Adrenal gland (tissue), 12 donors: ENCODE measurements around the gene ZNF625. TPM values are rescaled to one million over a fixed set of nuclear protein-coding genes. Genes with fewer than 3 reads are reported as not detected.
"Not testable (repeated sequence)": the region's sequence is repeated elsewhere in the genome, so short reads cannot be mapped to it uniquely, and the experiment has no call there.

Experiments used
- DNase-seq, 7 donors: peaks; one replicate each; pipeline ENCODE4 v3.0.0-alpha.2; 2019 to 2020
- H3K27ac ChIP-seq, 5 donors: fragments of 200-600 bp; sonication (generic) in 4 of 5; 1 replicate in 3 of 5; 2 replicates in 2 of 5; pipeline versions ENCODE4 v1.5.1 to v1.8.0; 2016 to 2020; ENCODE audit warnings: mild to moderate bottlenecking in 1 of 5
- H3K27me3 ChIP-seq: fragments of 200-600 bp; 2 replicates; pipeline ENCODE4 v1.8.0; 2021
- H3K36me3 ChIP-seq, 2 donors: fragments of 200-600 bp; replicated peaks in 1 of 2; 1 replicate in 1 of 2; 2 replicates in 1 of 2; pipeline versions ENCODE4 v1.5.1 to v1.8.0; 2018 to 2022
- H3K4me1 ChIP-seq, 2 donors: fragments of 200-600 bp; replicated peaks in 1 of 2; 1 replicate in 1 of 2; 2 replicates in 1 of 2; pipeline versions ENCODE4 v1.5.1 to v1.8.0; 2018 to 2021
- H3K4me3 ChIP-seq, 4 donors: fragments of 200-600 bp; sonication (generic) in 3 of 4; one replicate each; pipeline ENCODE4 v1.5.1; 2016 to 2018
- H3K9me3 ChIP-seq, 3 donors: fragments of 200-600 bp; sonication (generic) in 1 of 3; replicated peaks in 1 of 3; 1 replicate in 2 of 3; 2 replicates in 1 of 3; pipeline versions ENCODE4 v1.5.1 to v1.8.0; 2016 to 2021
- CTCF ChIP-seq, 6 experiments: fragments of 450-650 bp in 4 of 6; fragments of 200-600 bp in 2 of 6; sonication (generic) in 1 of 6; IDR thresholded peaks; 1 replicate in 5 of 6; 2 replicates in 1 of 6; pipeline versions ENCODE4 v1.5.1 to v1.8.0; 2016 to 2021; ENCODE audit warnings: antibody characterized with exemption in 6 of 6, mild to moderate bottlenecking in 2 of 6, moderate library complexity in 1 of 6
- POLR2A ChIP-seq, 2 donors: fragments of 450-650 bp; IDR thresholded peaks; one replicate each; pipeline ENCODE4 v1.6.1; 2017; ENCODE audit warnings: antibody characterized with exemption in 2 of 2, mild to moderate bottlenecking in 2 of 2, moderate library complexity in 1 of 2
- WGBS, 4 donors: extraction: QIAGEN DNeasy Blood & Tissue Kit in 2 of 4; methylation state at CpG; one replicate each; pipeline versions ENCODE4 v1.1.5 to v1.1.7; 2013 to 2017; 5-methylcytosine and 5-hydroxymethylcytosine counted together
- intact Hi-C, 2 donors: fragments of 100-400 bp; cut with DNase I; formaldehyde crosslinking; loops; one replicate each; pipeline versions ENCODE4 v1.14.1 to v1.15.0; 2022 to 2023
- polyA plus RNA-seq, 3 donors: library from polyadenylated mRNA; stranded (reverse); fragments of 200-250 nt in 2 of 3; fragments of 350-450 nt in 1 of 3; fragmentation: Illumina TruSeq in 1 of 3; extraction: RNeasy Lipid Tissue Mini Kit (QIAGEN cat#74804) in 1 of 3; gene quantifications; one replicate each; pipeline ENCODE4 v1.2.3, GENCODE V29; 2013 to 2014
- small RNA-seq, 2 donors: library from RNA; depleted of rRNA; stranded (forward); fragments of <200 nt; gene quantifications; one replicate each; pipeline ENCODE3, GENCODE V24; 2016
- total RNA-seq, 9 donors: library from RNA; depleted of rRNA in 4 of 9; stranded (reverse); fragments of >200 nt in 4 of 9; fragments of 120-200 nt in 1 of 9; fragmentation: NEBNext Ultra II Directional in 1 of 9; extraction: Animal tissue kit (Norgen Biotek cat#: 25700) in 1 of 9; gene quantifications; one replicate each; pipeline versions ENCODE4 v1.1.0 to v1.2.4, GENCODE V29; 2013 to 2023
- donor health status: healthy with polysubstance abuse.
- donor health status: Bipolar disorder and iron deficiency.
- donor health status: DM: yes; HTN: yes; CAD: no.
- donor health status: DM: no; HTN: no; CAD: no.
- donor health status: DM: no; HTN: no; CAD: no.
- donor health status: DM: yes; HTN: yes; CAD: no.

Gene ZNF625
- total and polyA plus RNA-seq, 12 donors: 1.7 to 14.1 (median 8.0) TPM

- 39 to 50% (median 46%) methylated on average over 2 of the region's 2 CpGs for WGBS, 4 donors
- no peaks in the 10 kb centered on the region for H3K9me3 ChIP-seq
These were observed 45.4 kb downstream of the ZNF625 start for GRCh38 chr19:12111176-12111575.

GRCh38 chr19:12103909-12104308 is 52.6 kb downstream of the ZNF625 start:
- H3K4me3 ChIP-seq, H3K9me3 ChIP-seq, DNase-seq, H3K27ac ChIP-seq, H3K4me1 ChIP-seq, H3K27me3 ChIP-seq, intact Hi-C loops, H3K36me3 ChIP-seq: not testable (repeated sequence)
- 88 to 99% (median 94%) methylated on average over 4 of the region's 4 CpGs for WGBS, 4 donors

More at GRCh38 chr19:12111176-12111575, 45.4 kb downstream of the ZNF625 start:
- no peak for DNase-seq
- no peaks in the 10 kb centered on the region for H3K36me3 ChIP-seq
- H3K4me3 ChIP-seq: no peak overlapping the region
- no peak for TF ChIP-seq POLR2A (IDR thresholded peaks at IDR 0.05)
- no peak for TF ChIP-seq CTCF (IDR thresholded peaks at IDR 0.05)
- no peaks in the 10 kb centered on the region for H3K27me3 ChIP-seq
- intact Hi-C loops: no loop called here
- H3K27ac ChIP-seq: no peak overlapping the region
- no peaks in the 10 kb centered on the region for H3K4me1 ChIP-seq

- no peak for TF ChIP-seq POLR2A (IDR thresholded peaks at IDR 0.05)
- no peak for TF ChIP-seq CTCF (IDR thresholded peaks at IDR 0.05)
- Histone ChIP-seq H3K27ac (no peak overlapping the region), H3K4me3 (no peak overlapping the region), H3K27me3 (no peaks in the 10 kb centered on the region), H3K4me1 (peaks cover 0 to under 1% of the 10 kb centered on the region in 2 donors), H3K9me3 (no peaks in the 10 kb centered on the region), H3K36me3 (no peaks in the 10 kb centered on the region)
- intact Hi-C loops: no loop called here
- DNase-seq: no peak
- 84 to 94% (median 88%) methylated on average over 9 of the region's 9 CpGs for WGBS, 4 donors
These were observed 58.5 kb downstream of the ZNF625 start for GRCh38 chr19:12098040-12098439.

- no peak overlapping the region for H3K4me3 ChIP-seq
- H3K4me1 ChIP-seq: peaks cover 0 to 3% of the 10 kb centered on the region in 2 donors
- H3K36me3 ChIP-seq: no peaks in the 10 kb centered on the region
- WGBS, 4 donors: 96 to 100% (median 97%) methylated on average over 4 of the region's 4 CpGs
- H3K27me3 ChIP-seq: no peaks in the 10 kb centered on the region
- H3K9me3 ChIP-seq: no peaks in the 10 kb centered on the region
- no peak overlapping the region for H3K27ac ChIP-seq
- TF ChIP-seq POLR2A (IDR thresholded peaks at IDR 0.05) (no peak), CTCF (IDR thresholded peaks at IDR 0.05) (no peak)
- DNase-seq: no peak
- intact Hi-C loops: no loop called here
These were observed 61.3 kb downstream of the ZNF625 start for GRCh38 chr19:12095111-12095790.

Small RNA genes lying within 50 kb of the gene (small RNA-seq; reads per million reads assigned to genes)
- 0 reads per million in 2 donors for gene RNA5SP467

Other genes starting within 250 kb of the ZNF625 start
- 10 to 100 TPM in 5 of 9 donors, 1 to 10 TPM in 4; 5.5 to 19.7 (median 11.7) TPM for gene ZNF700, start 231.6 kb downstream of the ZNF625 start, total RNA-seq
- 10 to 100 TPM in 2 of 3 donors, 1 to 10 TPM in 1; 7.9 to 27.3 (median 25.1) TPM for gene ZNF700, start 231.6 kb downstream of the ZNF625 start, polyA plus RNA-seq
- 1 to 10 TPM; 1.8 to 6.2 (median 4.2) TPM for gene ZNF763, start 191.7 kb downstream of the ZNF625 start, total RNA-seq
- 10 to 100 TPM in 1 of 3 donors, 1 to 10 TPM in 2; 5.5 to 11.9 (median 7.2) TPM for gene ZNF763, start 191.7 kb downstream of the ZNF625 start, polyA plus RNA-seq
- gene ZNF433, start 121.1 kb downstream of the ZNF625 start, total RNA-seq: 10 to 100 TPM in 1 of 9 donors, 1 to 10 TPM in 8; 3.1 to 21.7 (median 4.4) TPM
- 10 to 100 TPM in 1 of 3 donors, 1 to 10 TPM in 2; 6.5 to 12.3 (median 7.2) TPM for gene ZNF433, start 121.1 kb downstream of the ZNF625 start, polyA plus RNA-seq
- under 1 TPM in 8 of 9 donors, not detected in 1; 0.25 to 0.68 (median 0.28) TPM for gene ZNF878, start 103.8 kb downstream of the ZNF625 start, total RNA-seq
- gene ZNF878, start 103.8 kb downstream of the ZNF625 start, polyA plus RNA-seq: under 1 TPM; 0.20 to 0.32 (median 0.24) TPM
- gene ZNF844, start 92.0 kb downstream of the ZNF625 start, total RNA-seq: 10 to 100 TPM in 3 of 9 donors, 1 to 10 TPM in 6; 5.2 to 14.4 (median 9.9) TPM
- gene ZNF844, start 92.0 kb downstream of the ZNF625 start, polyA plus RNA-seq: 10 to 100 TPM in 1 of 3 donors, 1 to 10 TPM in 2; 1.2 to 11.2 (median 2.2) TPM
- 1 to 10 TPM; 1.2 to 8.8 (median 4.4) TPM for gene ZNF20, start 16.4 kb downstream of the ZNF625 start, total RNA-seq
- 1 to 10 TPM; 3.6 to 3.9 (median 3.7) TPM for gene ZNF20, start 16.4 kb downstream of the ZNF625 start, polyA plus RNA-seq
- 10 to 100 TPM in 8 of 9 donors, 1 to 10 TPM in 1; 5.8 to 19.8 (median 11.7) TPM for gene ZNF136, start 6.4 kb upstream of the ZNF625 start, total RNA-seq
- 1 to 10 TPM; 5.1 to 9.9 (median 5.9) TPM for gene ZNF136, start 6.4 kb upstream of the ZNF625 start, polyA plus RNA-seq
- 10 to 100 TPM in 5 of 9 donors, 1 to 10 TPM in 4; 2.8 to 12.6 (median 10.4) TPM for gene ZNF44, start 138.1 kb upstream of the ZNF625 start, total RNA-seq
- 10 to 100 TPM; 10.8 to 14.8 (median 11.5) TPM for gene ZNF44, start 138.1 kb upstream of the ZNF625 start, polyA plus RNA-seq
- gene ZNF563, start 176.9 kb upstream of the ZNF625 start, total RNA-seq: 10 to 100 TPM in 2 of 9 donors, 1 to 10 TPM in 7; 1.8 to 10.6 (median 5.1) TPM
- gene ZNF563, start 176.9 kb upstream of the ZNF625 start, polyA plus RNA-seq: 1 to 10 TPM; 1.8 to 5.2 (median 2.7) TPM
- gene ZNF442, start 208.9 kb upstream of the ZNF625 start, total RNA-seq: 1 to 10 TPM; 1.4 to 7.3 (median 3.5) TPM
- 1 to 10 TPM in 1 of 3 donors, under 1 TPM in 2; 0.77 to 2.1 (median 0.88) TPM for gene ZNF442, start 208.9 kb upstream of the ZNF625 start, polyA plus RNA-seq
- gene ZNF799, start 244.5 kb upstream of the ZNF625 start, total RNA-seq: 1 to 10 TPM; 1.5 to 5.9 (median 3.6) TPM
- 10 to 100 TPM in 1 of 3 donors, 1 to 10 TPM in 2; 4.0 to 11.1 (median 5.6) TPM for gene ZNF799, start 244.5 kb upstream of the ZNF625 start, polyA plus RNA-seq